ENCODE data around the gene ZBTB44.

DNA sequence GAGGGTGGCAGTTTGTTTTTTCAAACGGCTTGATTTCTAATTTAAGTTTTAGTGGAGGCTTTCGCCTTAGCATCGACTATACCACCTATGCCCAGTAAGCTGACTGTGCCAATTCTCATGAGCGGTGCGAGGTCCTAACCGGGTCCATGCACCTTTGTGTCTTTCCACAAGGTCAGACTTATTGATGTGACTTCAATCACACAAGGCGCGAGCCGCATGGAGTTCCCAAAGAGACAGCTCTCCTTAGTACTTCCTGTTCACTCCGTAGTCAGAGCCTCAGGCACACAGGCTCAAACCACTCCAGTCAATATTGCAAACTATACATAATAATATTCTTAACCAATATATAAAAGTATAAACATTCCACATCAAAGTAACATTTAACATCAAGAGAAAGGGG lies 136.9 kb downstream of the ZBTB44 start:
- TF ChIP-seq, protein P1, sequence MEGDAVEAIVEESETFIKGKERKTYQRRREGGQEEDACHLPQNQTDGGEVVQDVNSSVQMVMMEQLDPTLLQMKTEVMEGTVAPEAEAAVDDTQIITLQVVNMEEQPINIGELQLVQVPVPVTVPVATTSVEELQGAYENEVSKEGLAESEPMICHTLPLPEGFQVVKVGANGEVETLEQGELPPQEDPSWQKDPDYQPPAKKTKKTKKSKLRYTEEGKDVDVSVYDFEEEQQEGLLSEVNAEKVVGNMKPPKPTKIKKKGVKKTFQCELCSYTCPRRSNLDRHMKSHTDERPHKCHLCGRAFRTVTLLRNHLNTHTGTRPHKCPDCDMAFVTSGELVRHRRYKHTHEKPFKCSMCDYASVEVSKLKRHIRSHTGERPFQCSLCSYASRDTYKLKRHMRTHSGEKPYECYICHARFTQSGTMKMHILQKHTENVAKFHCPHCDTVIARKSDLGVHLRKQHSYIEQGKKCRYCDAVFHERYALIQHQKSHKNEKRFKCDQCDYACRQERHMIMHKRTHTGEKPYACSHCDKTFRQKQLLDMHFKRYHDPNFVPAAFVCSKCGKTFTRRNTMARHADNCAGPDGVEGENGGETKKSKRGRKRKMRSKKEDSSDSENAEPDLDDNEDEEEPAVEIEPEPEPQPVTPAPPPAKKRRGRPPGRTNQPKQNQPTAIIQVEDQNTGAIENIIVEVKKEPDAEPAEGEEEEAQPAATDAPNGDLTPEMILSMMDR (IDR thresholded peaks at IDR 0.05), result no peak
- TF ChIP-seq POLR2A (IDR thresholded peaks at IDR 0.05), result no peak
